ENCODE results near the gene CHIC2. TPM values are rescaled to one million over a fixed set of nuclear protein-coding genes. Genes with fewer than 3 reads are reported as not detected.

The CHIC2 gene
- polyA plus RNA-seq, 1 donor (not counting 4 experiments of a cell fraction or from before 2014, with no cell fraction given), result 21.9 TPM

GRCh38 chr4:54099748-54100574 is 35.6 kb upstream of the CHIC2 start, which contains the start of gene GSX2:
Gene GSX2 (plus strand): TSS chr4:54100163. CDS start chr4:54100345, 182 bp downstream.
- Histone ChIP-seq H3K79me2 (ENCODE audit: control insufficient read depth, insufficient read depth, low read length) (no peaks in the 10 kb centered on the region), H2AFZ (ENCODE audit: control insufficient read depth, low read length) (no peak within 1 kb of the TSS), H3K4me2 (ENCODE audit: control insufficient read depth, extremely low read depth, insufficient read depth, low read depth, low read length) (peak within 1 kb of the TSS; percentile 82), H3K9me1 (ENCODE audit: control insufficient read depth, extremely low read depth, insufficient read depth, low read length) (no peaks in the 10 kb centered on the region), H3K4me3 (ENCODE audit: control insufficient read depth in 2 of 3, extremely low read depth in 1 of 3, insufficient read depth in 2 of 3, low read depth in 1 of 3, low read length in 3 of 3) (peak within 1 kb of the TSS in 2 of 3 experiments; percentile 51), H3K9ac (ENCODE audit: control insufficient read depth, extremely low read depth, insufficient read depth, low read length) (no peak within 1 kb of the TSS), H3K4me1 (ENCODE audit: control insufficient read depth, extremely low read depth, insufficient read depth, low read length) (peaks cover 30% of the 10 kb centered on the region), H3K9me3 (ENCODE audit: control insufficient read depth, low read depth, low read length) (no peaks in the 10 kb centered on the region), H3K36me3 (ENCODE audit: control insufficient read depth in 2 of 2, extremely low read depth in 1 of 2, insufficient read depth in 2 of 2, low read length in 2 of 2) (no peaks in the 10 kb centered on the region), H3K27me3 (ENCODE audit: control insufficient read depth, extremely low read depth, insufficient read depth, low read length) (peaks cover 96% of the 10 kb centered on the region), H4K20me1 (ENCODE audit: control insufficient read depth, extremely low read depth, insufficient read depth, low read length) (no peaks in the 10 kb centered on the region), H3K27ac (ENCODE audit: control insufficient read depth, insufficient read depth, low read length) (no peak within 1 kb of the TSS)
- FAIRE-seq (no peak), DNase-seq (ENCODE audit: low read depth, low spot score) (no peak)
- dilution Hi-C loops (cut with MboI; ENCODE audit: extremely low pct_ligation_motif_present, low sequenced_read_pairs), result no loop called here
- TF ChIP-seq, protein P1, sequence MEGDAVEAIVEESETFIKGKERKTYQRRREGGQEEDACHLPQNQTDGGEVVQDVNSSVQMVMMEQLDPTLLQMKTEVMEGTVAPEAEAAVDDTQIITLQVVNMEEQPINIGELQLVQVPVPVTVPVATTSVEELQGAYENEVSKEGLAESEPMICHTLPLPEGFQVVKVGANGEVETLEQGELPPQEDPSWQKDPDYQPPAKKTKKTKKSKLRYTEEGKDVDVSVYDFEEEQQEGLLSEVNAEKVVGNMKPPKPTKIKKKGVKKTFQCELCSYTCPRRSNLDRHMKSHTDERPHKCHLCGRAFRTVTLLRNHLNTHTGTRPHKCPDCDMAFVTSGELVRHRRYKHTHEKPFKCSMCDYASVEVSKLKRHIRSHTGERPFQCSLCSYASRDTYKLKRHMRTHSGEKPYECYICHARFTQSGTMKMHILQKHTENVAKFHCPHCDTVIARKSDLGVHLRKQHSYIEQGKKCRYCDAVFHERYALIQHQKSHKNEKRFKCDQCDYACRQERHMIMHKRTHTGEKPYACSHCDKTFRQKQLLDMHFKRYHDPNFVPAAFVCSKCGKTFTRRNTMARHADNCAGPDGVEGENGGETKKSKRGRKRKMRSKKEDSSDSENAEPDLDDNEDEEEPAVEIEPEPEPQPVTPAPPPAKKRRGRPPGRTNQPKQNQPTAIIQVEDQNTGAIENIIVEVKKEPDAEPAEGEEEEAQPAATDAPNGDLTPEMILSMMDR (optimal IDR thresholded peaks at IDR 0.05 in 1 of 3, IDR thresholded peaks at IDR 0.05 in 1 of 3, conservative IDR thresholded peaks at IDR 0.05 in 1 of 3; ENCODE audit: extremely low read depth in 1 of 3, insufficient read depth in 2 of 3, low read length in 3 of 3), result no peak
- TF ChIP-seq EZH2 (IDR thresholded peaks at IDR 0.05; ENCODE audit: low read length), result peak; percentile 49

- Histone ChIP-seq H2AFZ (ENCODE audit: control insufficient read depth, low read length) (no peak overlapping the region), H3K9me3 (ENCODE audit: control insufficient read depth, low read depth, low read length) (no peaks in the 10 kb centered on the region), H3K9me1 (ENCODE audit: control insufficient read depth, extremely low read depth, insufficient read depth, low read length) (no peaks in the 10 kb centered on the region), H3K4me1 (ENCODE audit: control insufficient read depth, extremely low read depth, insufficient read depth, low read length) (peaks cover 30% of the 10 kb centered on the region), H3K27me3 (ENCODE audit: control insufficient read depth, extremely low read depth, insufficient read depth, low read length) (peaks cover 98% of the 10 kb centered on the region), H3K9ac (ENCODE audit: control insufficient read depth, extremely low read depth, insufficient read depth, low read length) (no peak overlapping the region), H3K27ac (ENCODE audit: control insufficient read depth, insufficient read depth, low read length) (no peak overlapping the region), H4K20me1 (ENCODE audit: control insufficient read depth, extremely low read depth, insufficient read depth, low read length) (no peaks in the 10 kb centered on the region), H3K4me3 (ENCODE audit: control insufficient read depth in 2 of 3, extremely low read depth in 1 of 3, insufficient read depth in 2 of 3, low read depth in 1 of 3, low read length in 3 of 3) (no peak overlapping the region), H3K36me3 (ENCODE audit: control insufficient read depth in 2 of 2, extremely low read depth in 1 of 2, insufficient read depth in 2 of 2, low read length in 2 of 2) (no peaks in the 10 kb centered on the region), H3K4me2 (ENCODE audit: control insufficient read depth, extremely low read depth, insufficient read depth, low read depth, low read length) (peak overlapping the region; percentile 48), H3K79me2 (ENCODE audit: control insufficient read depth, insufficient read depth, low read length) (no peaks in the 10 kb centered on the region)
- FAIRE-seq (no peak), DNase-seq (ENCODE audit: low read depth, low spot score) (no peak)
- no peak for TF ChIP-seq EZH2 (IDR thresholded peaks at IDR 0.05; ENCODE audit: low read length)
- TF ChIP-seq, protein P1 (optimal IDR thresholded peaks at IDR 0.05 in 1 of 3, IDR thresholded peaks at IDR 0.05 in 1 of 3, conservative IDR thresholded peaks at IDR 0.05 in 1 of 3; ENCODE audit: extremely low read depth in 1 of 3, insufficient read depth in 2 of 3, low read length in 3 of 3), result no peak
- dilution Hi-C loops (cut with MboI; ENCODE audit: extremely low pct_ligation_motif_present, low sequenced_read_pairs), result no loop called here
Measured at GRCh38 chr4:54099287-54099747, 34.9 kb upstream of the CHIC2 start.
